Measurements from ENCODE around the gene DNAAF2. TPM values are rescaled to one million over a fixed set of nuclear protein-coding genes. Genes with fewer than 3 reads are reported as not detected.

Gene DNAAF2
- total and polyA plus RNA-seq, 2 of the 13 experiments (the other 11 are each of a cell fraction or from before 2014, with no cell fraction given) = 6.1 to 13.6 TPM

GRCh38 chr14:49641697-49642129 is 6.7 kb upstream of the DNAAF2 start (continued):
- TF ChIP-seq ATF6 (CRISPR knock-in tag; conservative IDR thresholded peaks at IDR 0.05) (no peak), IKZF5 (CRISPR knock-in tag; IDR thresholded peaks at IDR 0.05) (peak; percentile 92), ZNF883 (CRISPR knock-in tag; IDR thresholded peaks at IDR 0.05; ENCODE audit: not compliant biosample characterization) (no peak), ZNF383 (CRISPR knock-in tag; IDR thresholded peaks at IDR 0.05; ENCODE audit: borderline replicate concordance) (no peak), ZNF562 (CRISPR knock-in tag; IDR thresholded peaks at IDR 0.05; ENCODE audit: borderline replicate concordance) (no peak), RNF219 (CRISPR knock-in tag; IDR thresholded peaks at IDR 0.05) (no peak), ZMYM4 (CRISPR knock-in tag; IDR thresholded peaks at IDR 0.05) (peak; percentile 77), ZNF775 (CRISPR knock-in tag; IDR thresholded peaks at IDR 0.05; ENCODE audit: borderline replicate concordance) (no peak), ZBTB14 (CRISPR knock-in tag; IDR thresholded peaks at IDR 0.05) (no peak), KDM5A (IDR thresholded peaks at IDR 0.05; ENCODE audit: borderline replicate concordance, low read length) (no peak), ZNF33A (CRISPR knock-in tag; IDR thresholded peaks at IDR 0.05; ENCODE audit: borderline replicate concordance) (0 out of 2 replicates have a peak, but pooled peaks have one; percentile 52), HHEX (CRISPR knock-in tag; IDR thresholded peaks at IDR 0.05) (peak; percentile 40; the same call in 1 of the 2 replicates), DMAP1 (CRISPR knock-in tag; IDR thresholded peaks at IDR 0.05) (0 out of 2 replicates have a peak, but pooled peaks have one; percentile 36), ZNF720 (CRISPR knock-in tag; IDR thresholded peaks at IDR 0.05) (no peak), IRF9 (CRISPR knock-in tag; IDR thresholded peaks at IDR 0.05; ENCODE audit: borderline replicate concordance) (no peak), SKIL (CRISPR knock-in tag; IDR thresholded peaks at IDR 0.05; ENCODE audit: borderline replicate concordance) (0 out of 2 replicates have a peak, but pooled peaks have one; percentile 19), HMGXB4 (CRISPR knock-in tag; IDR thresholded peaks at IDR 0.05; ENCODE audit: borderline replicate concordance in 1 of 2, low read depth in 1 of 2) (no peak)
